Measurements from ENCODE around the gene STK39. TPM values are rescaled to one million over a fixed set of nuclear protein-coding genes. Genes with fewer than 3 reads are reported as not detected.

STK39 gene
- total and polyA plus RNA-seq, 11 donors: 13.1 to 40.1 (median 21.5) TPM

GRCh38 chr2:168215813-168216212, 31.6 kb downstream of the STK39 start:
- TF ChIP-seq POLR2A (IDR thresholded peaks at IDR 0.05): no peak
- no peak for TF ChIP-seq CTCF (IDR thresholded peaks at IDR 0.05)
- H3K4me1 ChIP-seq: peaks cover 0 to 52% (median 20%) of the 10 kb centered on the region in 12 donors
- no peaks in the 10 kb centered on the region for H3K36me3 ChIP-seq
- intact Hi-C loops (cut with DNase I): no loop called here
- DNase-seq (no peak), ATAC-seq (peak in 1 of 4 donors; percentile 37)
- no peak overlapping the region for H3K4me3 ChIP-seq
- H3K27ac ChIP-seq: no peak overlapping the region
- no peaks in the 10 kb centered on the region for H3K27me3 ChIP-seq
- H3K9me3 ChIP-seq: no peaks in the 10 kb centered on the region
- 47 to 75% (median 75%) methylated on average over 1 of the region's 1 CpG for WGBS, 4 donors

GRCh38 chr2:168212866-168213265, 34.5 kb downstream of the STK39 start:
- Histone ChIP-seq H3K9me3 (no peaks in the 10 kb centered on the region), H3K4me3 (no peak overlapping the region), H3K27ac (no peak overlapping the region), H3K4me1 (peaks cover 0 to 45% (median 18%) of the 10 kb centered on the region in 12 donors), H3K36me3 (no peaks in the 10 kb centered on the region), H3K27me3 (no peaks in the 10 kb centered on the region)
- TF ChIP-seq POLR2A (IDR thresholded peaks at IDR 0.05) (no peak), CTCF (IDR thresholded peaks at IDR 0.05) (no peak)
- ATAC-seq: no peak
- intact Hi-C loops (cut with DNase I): no loop called here
- DNase-seq: no peak
- WGBS, 4 donors: 43 to 55% (median 49%) methylated on average over 3 of the region's 3 CpGs

GRCh38 chr2:168212167-168212566, 35.2 kb downstream of the STK39 start:
- intact Hi-C loops (cut with DNase I): no loop called here
- 55 to 64% (median 62%) methylated on average over 4 of the region's 4 CpGs for WGBS, 4 donors
- no peak for ATAC-seq
- Histone ChIP-seq H3K36me3 (no peaks in the 10 kb centered on the region), H3K27ac (no peak overlapping the region), H3K4me3 (no peak overlapping the region), H3K4me1 (peaks cover 0 to 45% (median 18%) of the 10 kb centered on the region in 12 donors), H3K27me3 (no peaks in the 10 kb centered on the region), H3K9me3 (no peaks in the 10 kb centered on the region)
- no peak for DNase-seq
- TF ChIP-seq CTCF (IDR thresholded peaks at IDR 0.05) (no peak), POLR2A (IDR thresholded peaks at IDR 0.05) (no peak)

GRCh38 chr2:168211664-168212163, 35.7 kb downstream of the STK39 start:
- Histone ChIP-seq H3K27ac (no peak overlapping the region), H3K4me3 (no peak overlapping the region), H3K27me3 (no peaks in the 10 kb centered on the region), H3K36me3 (no peaks in the 10 kb centered on the region), H3K4me1 (peaks cover 0 to 45% (median 18%) of the 10 kb centered on the region in 12 donors), H3K9me3 (no peaks in the 10 kb centered on the region)
- WGBS, 4 donors: 55 to 67% (median 60%) methylated on average over 5 of the region's 5 CpGs
- no peak for DNase-seq
- ATAC-seq: peak in 3 of 4 donors; percentile 40 to 63 (median 46)
- intact Hi-C loops (cut with DNase I): no loop called here
- TF ChIP-seq POLR2A (IDR thresholded peaks at IDR 0.05) (no peak), CTCF (IDR thresholded peaks at IDR 0.05) (no peak)

All from heart left ventricle (tissue), 16 donors.